HG03196 (cell line): Measurements from ENCODE around the gene BCL2L13.

Experiments used
- ATAC-seq: cut with Tn5 transposase; IDR thresholded peaks from one replicate; pipeline ENCODE4 v1.9.1; 2021; ENCODE audit not compliant: unreplicated experiment

BCL2L13 gene

GRCh38 chr22:17726006-17726927, 87.7 kb downstream of the BCL2L13 start:
- ATAC-seq, result no peak

GRCh38 chr22:17726928-17727897, 88.7 kb downstream of the BCL2L13 start:
- ATAC-seq, result no peak

- ATAC-seq, result no peak
Observed at GRCh38 chr22:17728786-17729185, 90.2 kb downstream of the BCL2L13 start.

- no peak for ATAC-seq
Observed at GRCh38 chr22:17729561-17729960, 91.0 kb downstream of the BCL2L13 start.

GRCh38 chr22:17732251-17732854, 93.8 kb downstream of the BCL2L13 start:
- ATAC-seq, result no peak

GRCh38 chr22:17733466-17733865, 94.9 kb downstream of the BCL2L13 start:
- ATAC-seq, result no peak

- no peak for ATAC-seq
Observed at GRCh38 chr22:17734187-17734586, 95.6 kb downstream of the BCL2L13 start.

GRCh38 chr22:17738386-17739128, 100.0 kb downstream of the BCL2L13 start:
- ATAC-seq, result no peak

- ATAC-seq, result no peak
Observed at GRCh38 chr22:17739196-17739975, 100.8 kb downstream of the BCL2L13 start.

- ATAC-seq, result no peak
Observed at GRCh38 chr22:17741866-17742526, 103.4 kb downstream of the BCL2L13 start.

GRCh38 chr22:17742527-17742902, 104.0 kb downstream of the BCL2L13 start:
- no peak for ATAC-seq

GRCh38 chr22:17743661-17744411, 105.3 kb downstream of the BCL2L13 start:
- ATAC-seq, result no peak

- no peak for ATAC-seq
Observed at GRCh38 chr22:17744430-17744829, 105.9 kb downstream of the BCL2L13 start.

GRCh38 chr22:17746916-17747315, 108.4 kb downstream of the BCL2L13 start:
- no peak for ATAC-seq

- no peak for ATAC-seq
Observed at GRCh38 chr22:17748555-17749353, 110.2 kb downstream of the BCL2L13 start.

GRCh38 chr22:17749605-17750395, 111.2 kb downstream of the BCL2L13 start:
- no peak for ATAC-seq

- ATAC-seq, result no peak
Observed at GRCh38 chr22:17751596-17751995, 113.0 kb downstream of the BCL2L13 start.
